HL-60/S4 (cell line): ENCODE measurements around the gene CIB1.

ENCODE experiments used
- in situ Hi-C: fragments of 300-500 bp; cut with MboI; formaldehyde crosslinking; loops from 2 replicates; pipeline ENCODE4 v1.14.3; 2022; ENCODE audit warnings: low sequenced_read_pairs

Gene CIB1

GRCh38 chr15:90241343-90242192 is 7.8 kb upstream of the CIB1 start:
- in situ Hi-C loops = no loop called here

GRCh38 chr15:90240856-90241255 is 7.1 kb upstream of the CIB1 start:
- in situ Hi-C loops = no loop called here

- in situ Hi-C loops = no loop called here
Observed at GRCh38 chr15:90239371-90239770, 5.6 kb upstream of the CIB1 start.

GRCh38 chr15:90234096-90234988 is 601 bp upstream of the CIB1 start, which contains the start of gene GDPGP1:
GDPGP1 (plus strand) TSS chr15:90234209; CDS start chr15:90240909, 6,700 bp downstream.
- in situ Hi-C loops = no loop called here

GRCh38 chr15:90232941-90233386 is 777 bp downstream of the CIB1 start:
- in situ Hi-C loops = no loop called here

GRCh38 chr15:90232196-90232595 is 1.5 kb downstream of the CIB1 start:
- in situ Hi-C loops = no loop called here

- in situ Hi-C loops = no loop called here
Observed at GRCh38 chr15:90231028-90232017, 2.4 kb downstream of the CIB1 start.

GRCh38 chr15:90230610-90231009 is 3.1 kb downstream of the CIB1 start:
- in situ Hi-C loops = no loop called here

GRCh38 chr15:90230071-90230494 is 3.7 kb downstream of the CIB1 start:
- in situ Hi-C loops = no loop called here

GRCh38 chr15:90228960-90229359 is 4.8 kb downstream of the CIB1 start:
- in situ Hi-C loops = no loop called here

- in situ Hi-C loops = no loop called here
Observed at GRCh38 chr15:90227816-90228772, 5.6 kb downstream of the CIB1 start.

GRCh38 chr15:90227336-90227735 is 6.4 kb downstream of the CIB1 start:
- in situ Hi-C loops = no loop called here

GRCh38 chr15:90225504-90226234 is 8.1 kb downstream of the CIB1 start:
- in situ Hi-C loops = no loop called here

GRCh38 chr15:90225047-90225446 is 8.7 kb downstream of the CIB1 start:
- in situ Hi-C loops = no loop called here

- in situ Hi-C loops = no loop called here
Observed at GRCh38 chr15:90223441-90224165, 10.1 kb downstream of the CIB1 start.

- in situ Hi-C loops = no loop called here
Observed at GRCh38 chr15:90222547-90222946, 11.2 kb downstream of the CIB1 start.

GRCh38 chr15:90221246-90221900 is 12.4 kb downstream of the CIB1 start:
- in situ Hi-C loops = no loop called here
